NB4 (cell line): ENCODE measurements around the gene JPH3.
"Not testable (repeated sequence)": the region's sequence is repeated elsewhere in the genome, so short reads cannot be mapped to it uniquely, and the experiment has no call there.

Source experiments
- DNase-seq: peaks from one replicate; pipeline ENCODE4 v3.0.0; 2010; ENCODE audit warnings: low read depth
- H3K4me3 ChIP-seq: one replicate; pipeline ENCODE4 v1.5.1; 2011; ENCODE audit warnings: mild to moderate bottlenecking, low read depth, low read length, moderate library complexity
- CTCF ChIP-seq: IDR thresholded peaks from one replicate; pipeline ENCODE4 v1.5.1; 2012; ENCODE audit warnings: low read depth, low read length
- MAX ChIP-seq: IDR thresholded peaks from 2 replicates; pipeline ENCODE4 v1.6.1; 2011; ENCODE audit warnings: low read depth, low read length
- MYC ChIP-seq: IDR thresholded peaks from 2 replicates; pipeline ENCODE4 v1.6.1; 2011; ENCODE audit warnings: low read depth, low read length
- POLR2A ChIP-seq: IDR thresholded peaks from 2 replicates; pipeline ENCODE4 v1.6.1; 2011; ENCODE audit warnings: mild to moderate bottlenecking; ENCODE audit not compliant: insufficient read length; ENCODE audit errors: extremely low read depth

JPH3 gene

GRCh38 chr16:87679593-87680271 is 77.4 kb downstream of the JPH3 start:
- TF ChIP-seq POLR2A (no peak), MYC (no peak), CTCF (no peak), MAX (no peak)
- no peak overlapping the region for H3K4me3 ChIP-seq
- DNase-seq: no peak

GRCh38 chr16:87680272-87680644 is 78.0 kb downstream of the JPH3 start:
- no peak for DNase-seq
- H3K4me3 ChIP-seq: no peak overlapping the region
- TF ChIP-seq CTCF (no peak), MAX (no peak), POLR2A (no peak), MYC (no peak)

GRCh38 chr16:87681051-87681602 is 78.8 kb downstream of the JPH3 start:
- not testable (repeated sequence) for H3K4me3 ChIP-seq, DNase-seq

GRCh38 chr16:87681981-87682570 is 79.8 kb downstream of the JPH3 start:
- H3K4me3 ChIP-seq: no peak overlapping the region
- peak; percentile 41 for DNase-seq
- TF ChIP-seq POLR2A (no peak), MAX (peak; percentile 78), CTCF (peak; percentile 53), MYC (no peak)

GRCh38 chr16:87682852-87683399 is 80.6 kb downstream of the JPH3 start:
- no peak overlapping the region for H3K4me3 ChIP-seq
- TF ChIP-seq MAX: no peak
- TF ChIP-seq MYC: no peak
- no peak for TF ChIP-seq POLR2A
- no peak for TF ChIP-seq CTCF
- DNase-seq: no peak

- no peak overlapping the region for H3K4me3 ChIP-seq
- DNase-seq: no peak
- TF ChIP-seq POLR2A: no peak
- no peak for TF ChIP-seq MYC
- no peak for TF ChIP-seq MAX
- TF ChIP-seq CTCF: no peak
These were observed 81.9 kb downstream of the JPH3 start for GRCh38 chr16:87684106-87684677.
